HCT116 (cell line): ENCODE measurements around the gene VPS26A. TPM values are rescaled to one million over a fixed set of nuclear protein-coding genes. Genes with fewer than 3 reads are reported as not detected.

ENCODE experiments used
- ATAC-seq: fragments of 200-7000 bp; cut with Tn5 transposase; 2 replicates; pipeline ENCODE4 v1.9.1; 2020; ENCODE audit warnings: mild to moderate bottlenecking, moderate library complexity
- BruUV-seq: library from RNA; stranded (reverse); fragments of 400-500 nt; replicated peaks from 2 replicates; lab custom pipeline; 2021; lab: Mats Ljungman, UMichigan
- CTCF ChIA-PET: fragments of 300-600 bp; sonication (Branson Sonifier 250); formaldehyde crosslinking; loops from one replicate; lab custom pipeline; 2021; ENCODE audit warnings: antibody characterized with exemption; lab: Charles Lee
- POLR2A ChIA-PET: fragments of 300-600, 350-600 bp; sonication (Branson Sonifier 250); formaldehyde crosslinking; loops from one replicate; lab custom pipeline; 2021; ENCODE audit warnings: antibody characterized with exemption; lab: Charles Lee
- RAD21 ChIA-PET, 2 experiments: fragments of 300-600 bp; sonication (Branson Sonifier 250); formaldehyde crosslinking; loops; one replicate each; lab custom pipeline; 2023; ENCODE audit warnings: low total read pairs in 2 of 2; ENCODE audit not compliant: uncharacterized antibody in 2 of 2, unreplicated experiment in 2 of 2, low non-redundant PET in 1 of 2; lab: Charles Lee
- DNase-seq: peaks from one replicate; pipeline ENCODE4 v3.0.0-alpha.2; 2010; ENCODE audit warnings: low read depth, low spot score
- H2AFZ ChIP-seq: fragments of 200-600 bp; shearing (Covaris generic), sonication (generic); 2 replicates; pipeline ENCODE4 v1.6.1; 2017; ENCODE audit warnings: low read depth, mixed run types, mixed read lengths, antibody characterized with exemption, low read length; ENCODE audit not compliant: poor library complexity, severe bottlenecking
- H3K27ac ChIP-seq: 2 replicates; pipeline ENCODE4 v1.5.1; 2012; ENCODE audit warnings: low read depth, low read length
- H3K27me3 ChIP-seq: fragments of 200-600 bp; sonication (generic); 2 replicates; pipeline ENCODE4 v1.6.1; 2016; ENCODE audit warnings: mixed run types, low read length, mixed read lengths; ENCODE audit not compliant: insufficient read depth
- H3K36me3 ChIP-seq, 2 experiments: fragments of 200-500 bp in 1 of 2; fragments of 200-600 bp in 1 of 2; sonication (Bioruptor generic) in 1 of 2; sonication (generic) in 1 of 2; 2 replicates each; pipeline versions ENCODE4 v1.5.1 to v1.6.1; 2014 to 2016; ENCODE audit warnings: low read length in 2 of 2, inconsistent platforms in 1 of 2, mixed read lengths in 1 of 2, mixed run types in 1 of 2; ENCODE audit not compliant: insufficient read depth in 2 of 2, control insufficient read depth in 1 of 2
- H3K4me1 ChIP-seq, 2 experiments: fragments of 200-600 bp in 1 of 2; sonication (generic) in 1 of 2; 2 replicates each; pipeline versions ENCODE4 v1.5.1 to v1.6.1; 2012 to 2017; ENCODE audit warnings: low read length in 2 of 2, inconsistent platforms in 1 of 2, mild to moderate bottlenecking in 1 of 2, mixed read lengths in 1 of 2, mixed run types in 1 of 2, moderate library complexity in 1 of 2; ENCODE audit not compliant: insufficient read depth in 2 of 2, control insufficient read depth in 1 of 2
- H3K4me2 ChIP-seq: fragments of 200-600 bp; sonication (generic); 2 replicates; pipeline ENCODE4 v1.6.1; 2017; ENCODE audit warnings: mixed run types, low read length, mixed read lengths
- H3K4me3 ChIP-seq, 2 experiments: fragments of 200-600 bp in 1 of 2; sonication (generic) in 1 of 2; replicated peaks in 1 of 2; 2 replicates each; pipeline ENCODE4 v1.5.1; 2011 to 2016; ENCODE audit warnings: low read length in 2 of 2, control low read depth in 1 of 2, low read depth in 1 of 2, mild to moderate bottlenecking in 1 of 2, mixed read lengths in 1 of 2, mixed run types in 1 of 2
- H3K79me2 ChIP-seq: fragments of 200-600 bp; sonication (generic); 2 replicates; pipeline ENCODE4 v1.6.1; 2017; ENCODE audit warnings: mild to moderate bottlenecking, mixed run types, low read length, moderate library complexity, mixed read lengths; ENCODE audit not compliant: insufficient read depth
- H3K9ac ChIP-seq: fragments of 200-600 bp; sonication (generic); 2 replicates; pipeline ENCODE4 v1.6.1; 2016; ENCODE audit warnings: low read length, mixed read lengths
- H3K9me2 ChIP-seq: fragments of 200-600 bp; sonication (generic), shearing (Covaris generic); 2 replicates; pipeline ENCODE4 v1.6.1; 2017; ENCODE audit warnings: mixed run types, mild to moderate bottlenecking, moderate library complexity; ENCODE audit not compliant: insufficient read depth
- H3K9me3 ChIP-seq, 2 experiments: fragments of 200-500 bp in 1 of 2; fragments of 200-600 bp in 1 of 2; sonication (Bioruptor generic) in 1 of 2; sonication (generic) in 1 of 2; 2 replicates each; pipeline ENCODE4 v1.6.1; 2014 to 2017; ENCODE audit warnings: low read length in 2 of 2, mixed read lengths in 2 of 2, inconsistent platforms in 1 of 2, low read depth in 1 of 2, mild to moderate bottlenecking in 1 of 2, mixed run types in 1 of 2, moderate library complexity in 1 of 2; ENCODE audit not compliant: control insufficient read depth in 1 of 2, insufficient read depth in 1 of 2
- H4K20me1 ChIP-seq: fragments of 200-600 bp; sonication (generic), shearing (Covaris generic); 2 replicates; pipeline ENCODE4 v1.6.1; 2017; ENCODE audit warnings: mixed run types, mild to moderate bottlenecking, moderate library complexity; ENCODE audit not compliant: insufficient read depth
- CEBPB ChIP-seq: IDR thresholded peaks from 2 replicates; pipeline ENCODE4 v1.6.1; 2012; ENCODE audit warnings: low read depth
- CTCF ChIP-seq, 3 experiments: fragments of 200-600 bp in 1 of 3; sonication (generic) in 1 of 3; IDR thresholded peaks in 2 of 3; conservative IDR thresholded peaks in 1 of 3; 2 replicates each; pipeline ENCODE4 v1.5.1; 2012 to 2017; ENCODE audit warnings: low read depth in 2 of 3, low read length in 2 of 3, antibody characterized with exemption in 1 of 3, borderline replicate concordance in 1 of 3, control low read depth in 1 of 3, mild to moderate bottlenecking in 1 of 3, mixed read lengths in 1 of 3, mixed run types in 1 of 3, moderate library complexity in 1 of 3; ENCODE audit not compliant: insufficient read depth in 1 of 3
- ELF1 ChIP-seq: IDR thresholded peaks from 2 replicates; pipeline ENCODE4 v1.6.1; 2012; ENCODE audit warnings: low read depth, borderline replicate concordance
- FOSL1 ChIP-seq: IDR thresholded peaks from 2 replicates; pipeline ENCODE4 v1.6.1; 2012; ENCODE audit warnings: low read depth
- JUND ChIP-seq: IDR thresholded peaks from 2 replicates; pipeline ENCODE4 v1.6.1; 2012
- MAX ChIP-seq: IDR thresholded peaks from 2 replicates; pipeline ENCODE4 v1.6.1; 2012
- POLR2A ChIP-seq: IDR thresholded peaks from 2 replicates; pipeline ENCODE4 v1.7.0; 2011; ENCODE audit warnings: borderline replicate concordance; ENCODE audit not compliant: insufficient read depth, insufficient read length; ENCODE audit errors: extremely low read depth
- POLR2AphosphoS5 ChIP-seq: IDR thresholded peaks from 2 replicates; pipeline ENCODE4 v1.6.1; 2011; ENCODE audit warnings: mild to moderate bottlenecking, low read depth, low read length, moderate library complexity
- SIN3A ChIP-seq: IDR thresholded peaks from 2 replicates; pipeline ENCODE4 v1.6.1; 2012; ENCODE audit warnings: low read depth
- SP1 ChIP-seq: IDR thresholded peaks from 2 replicates; pipeline ENCODE4 v1.6.1; 2012; ENCODE audit warnings: low read depth
- TCF7L2 ChIP-seq: IDR thresholded peaks from 2 replicates; pipeline ENCODE4 v1.7.0; 2011; ENCODE audit warnings: borderline replicate concordance, inconsistent platforms; ENCODE audit not compliant: insufficient read depth, insufficient read length; ENCODE audit errors: extremely low read depth
- ZNF274 ChIP-seq: fragments of 200-500 bp; sonication (Bioruptor generic); IDR thresholded peaks from 2 replicates; pipeline ENCODE4 v1.6.1; 2014; ENCODE audit warnings: mild to moderate bottlenecking, low read depth, low read length, inconsistent platforms
- intact Hi-C: fragments of 100-400 bp; cut with micrococcal nuclease; formaldehyde crosslinking; loops from 2 replicates; pipeline ENCODE4 v1.10.0; 2022
- total RNA-seq: library from RNA; stranded (reverse); gene quantifications from one replicate; pipeline ENCODE4 v1.2.1, GENCODE V29; 2021; ENCODE audit not compliant: unreplicated experiment

Gene VPS26A
- total RNA-seq, 1 experiment from 2014 or later, result 65.1 TPM

- no peaks in the 10 kb centered on the region for H3K9me3 ChIP-seq
- H3K27me3 ChIP-seq, result no peaks in the 10 kb centered on the region
- H3K27ac ChIP-seq, result no peak overlapping the region
- peaks cover 0 to 2% of the 10 kb centered on the region in 2 experiments; a peak in 2 of 4 replicates for H3K4me1 ChIP-seq
- ChIA-PET CTCF (interaction anchor here (2.9 kb wide), 1 partner anchor 86 kb away, joined by 13 read pairs; no protein-coding TSS in a partner anchor), RAD21 (no interaction called here), POLR2A (no interaction called here)
- BruUV-seq, result no TSS peak
- ATAC-seq, result no peak
- H3K9ac ChIP-seq, result no peak overlapping the region
- no peak for DNase-seq
- no peaks in the 10 kb centered on the region for H4K20me1 ChIP-seq
- H3K36me3 ChIP-seq, result no peaks in the 10 kb centered on the region
- H3K4me2 ChIP-seq, result no peak overlapping the region
- TF ChIP-seq JUND (no peak), CTCF (IDR thresholded peaks at IDR 0.05 in 2 of 3, conservative IDR thresholded peaks at IDR 0.05 in 1 of 3; ENCODE audit: borderline replicate concordance in 1 of 3, insufficient read depth in 1 of 3, low read depth in 2 of 3, low read length in 2 of 3) (no peak), SIN3A (no peak), CEBPB (no peak), MAX (no peak)
- TF ChIP-seq, all 23 proteins: peak for 0
- Histone ChIP-seq H3K9me2 (no peaks in the 10 kb centered on the region), H2AFZ (no peak overlapping the region), H3K79me2 (no peaks in the 10 kb centered on the region), H3K4me3 (no peak overlapping the region)
- intact Hi-C loops, result loop anchor here (5.0 kb wide), 1 partner anchor 298 kb away; no protein-coding TSS in a partner anchor
These were observed 33.3 kb upstream of the VPS26A start for GRCh38 chr10:69090685-69091084.

- Histone ChIP-seq H3K27me3 (no peaks in the 10 kb centered on the region), H3K27ac (no peak overlapping the region), H3K36me3 (no peaks in the 10 kb centered on the region), H3K9me2 (no peaks in the 10 kb centered on the region), H3K4me2 (no peak overlapping the region), H3K9me3 (no peaks in the 10 kb centered on the region), H2AFZ (no peak overlapping the region), H3K79me2 (no peaks in the 10 kb centered on the region), H4K20me1 (no peaks in the 10 kb centered on the region), H3K4me3 (no peak overlapping the region), H3K4me1 (peaks cover 0 to 2% of the 10 kb centered on the region in 2 experiments; a peak in 2 of 4 replicates), H3K9ac (no peak overlapping the region)
- no peak for DNase-seq
- no peak for ATAC-seq
- BruUV-seq, result no TSS peak
- CTCF ChIA-PET, result interaction anchor here (2.9 kb wide), 1 partner anchor 86 kb away, joined by 13 read pairs; no protein-coding TSS in a partner anchor
- intact Hi-C loops, result loop anchor here (5.0 kb wide), 1 partner anchor 299 kb away; no protein-coding TSS in a partner anchor
- RAD21 ChIA-PET, result no interaction called here
- POLR2A ChIA-PET, result no interaction called here
- TF ChIP-seq CTCF (IDR thresholded peaks at IDR 0.05 in 2 of 3, conservative IDR thresholded peaks at IDR 0.05 in 1 of 3; ENCODE audit: borderline replicate concordance in 1 of 3, insufficient read depth in 1 of 3, low read depth in 2 of 3, low read length in 2 of 3), result no peak
- no peak for TF ChIP-seq FOSL1
- no peak for TF ChIP-seq ZNF274
- no peak for TF ChIP-seq SP1
- no peak for TF ChIP-seq CEBPB
- no peak for TF ChIP-seq ELF1
- TF ChIP-seq POLR2AphosphoS5, result no peak
- TF ChIP-seq SIN3A, result no peak
- no peak for TF ChIP-seq JUND
- TF ChIP-seq POLR2A, result no peak
- no peak for TF ChIP-seq TCF7L2
These were observed 32.8 kb upstream of the VPS26A start for GRCh38 chr10:69091143-69091651.
